NCI-H345 (cell line): ENCODE data around the gene DOHH.
A peak's percentile ranks its signal among the peaks of the same experiment; 100 is the strongest.

Experiments
- DNase-seq: peaks from one replicate; lab custom pipeline; 2025; lab: John Stamatoyannopoulos, UW

DOHH gene

GRCh38 chr19:3478409-3479176 is 21.9 kb downstream of the DOHH start:
- no peak for DNase-seq

- no peak for DNase-seq
These were observed 22.5 kb downstream of the DOHH start for GRCh38 chr19:3477951-3478350.

DNA sequence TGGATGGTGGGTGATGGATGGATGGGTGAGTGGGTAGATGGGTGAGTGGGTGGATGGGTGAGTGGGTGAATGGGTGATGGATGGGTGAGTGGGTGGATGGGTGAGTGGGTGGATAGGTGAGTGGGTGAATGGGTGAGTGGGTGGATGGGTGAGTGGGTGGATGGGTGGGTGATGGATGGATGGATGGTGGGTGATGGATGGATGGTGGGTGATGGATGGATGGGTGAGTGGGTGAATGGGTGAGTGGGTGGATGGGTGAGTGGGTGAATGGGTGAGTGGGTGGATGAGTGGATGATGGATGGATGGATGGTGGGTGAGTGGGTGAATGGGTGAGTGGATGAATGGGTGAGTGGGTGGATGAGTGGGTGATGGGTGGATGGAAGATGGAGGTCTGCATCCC is 23.0 kb downstream of the DOHH start:
- no peak for DNase-seq

DNA sequence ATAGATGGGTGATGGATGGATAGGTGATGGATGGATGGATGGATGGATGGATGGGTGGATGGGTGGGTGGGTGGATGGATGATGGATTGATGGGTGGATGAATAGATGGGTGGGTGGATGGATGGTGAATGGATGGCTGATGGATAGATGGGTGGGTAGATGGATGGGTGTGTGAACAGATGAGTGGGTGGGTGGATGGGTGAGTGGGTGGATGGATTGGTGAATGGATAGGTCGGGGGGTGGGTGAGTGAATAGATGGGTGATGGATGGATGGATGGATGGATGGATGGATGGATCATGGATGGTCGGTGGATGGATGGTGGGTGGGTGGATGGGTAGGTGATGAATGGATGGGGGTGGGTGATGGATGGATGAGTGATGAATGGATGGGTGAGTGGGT is 23.6 kb downstream of the DOHH start:
- no peak for DNase-seq

DNA sequence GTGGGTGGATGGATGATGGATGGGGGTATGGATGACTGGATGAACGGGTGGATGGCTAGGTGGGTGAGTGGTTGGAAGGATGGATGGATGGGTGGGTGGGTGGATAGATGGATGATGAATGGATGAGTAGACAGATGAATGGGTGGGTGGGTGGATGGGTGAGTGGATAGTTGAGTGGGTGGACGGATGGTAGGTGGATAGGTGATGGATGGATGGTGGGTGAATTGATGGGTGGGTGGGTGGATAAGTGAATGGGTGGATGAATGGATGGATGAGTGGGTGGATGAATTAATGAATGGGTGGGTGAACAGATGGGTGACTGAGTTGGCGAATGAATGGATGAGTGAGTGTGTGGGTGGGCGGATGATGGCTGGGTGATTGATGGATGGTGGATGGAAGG is 25.0 kb downstream of the DOHH start:
- no peak for DNase-seq

GRCh38 chr19:3474614-3475013 is 25.9 kb downstream of the DOHH start:
- DNase-seq: no peak

DNA sequence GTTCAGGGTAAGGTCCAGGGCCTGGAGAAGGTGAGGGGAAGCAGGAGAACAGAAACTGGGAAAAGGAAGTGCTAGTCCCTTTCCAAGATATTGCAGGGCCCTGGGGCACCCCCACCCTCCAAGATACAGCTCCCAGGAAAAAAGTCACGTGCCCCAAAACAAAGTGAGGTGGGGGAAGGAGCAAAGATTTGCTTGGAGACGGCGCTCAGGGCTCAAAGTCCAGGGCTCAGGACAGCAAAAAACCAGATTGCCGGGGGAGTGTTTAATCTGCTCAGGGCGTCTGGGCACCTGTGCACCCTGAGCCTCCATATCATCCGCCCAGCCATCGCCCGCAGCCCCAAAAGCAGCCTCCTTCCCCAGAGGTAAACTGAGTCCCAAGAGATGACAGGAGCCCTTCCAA is 26.5 kb downstream of the DOHH start:
- DNase-seq: no peak

- peak; percentile 4 for DNase-seq
These were observed 28.4 kb downstream of the DOHH start for GRCh38 chr19:3471954-3472655.

DNA sequence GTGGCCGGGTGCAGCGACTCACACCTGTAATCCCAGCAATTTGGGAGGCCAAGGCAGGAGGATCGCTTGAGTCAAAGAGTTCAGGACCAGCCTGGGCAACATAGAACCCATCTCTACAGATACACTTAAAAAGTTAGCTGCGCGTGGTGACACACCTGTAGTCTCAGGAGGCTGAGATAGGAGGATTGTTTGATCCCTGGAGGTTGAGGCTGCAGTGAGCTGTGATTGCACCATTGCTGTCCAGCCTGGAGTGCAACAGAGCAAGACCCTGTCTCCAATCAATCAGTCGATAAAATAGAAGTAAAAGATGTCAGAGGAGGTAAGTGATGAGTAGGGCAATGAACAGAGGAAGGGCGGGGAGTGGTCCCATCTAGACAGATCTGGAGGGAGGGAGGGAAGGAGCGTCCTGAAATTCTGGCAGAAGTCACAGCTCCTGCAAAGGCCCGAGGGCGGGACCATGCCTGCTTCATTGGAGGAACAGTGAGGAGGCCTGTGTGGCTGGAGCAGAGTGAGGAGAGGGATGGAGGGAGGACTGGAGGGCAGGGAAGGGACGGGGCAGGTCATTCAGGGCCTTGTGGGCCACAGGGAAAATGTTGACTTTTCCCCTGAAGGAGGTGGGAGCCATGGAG is 29.9 kb downstream of the DOHH start:
- DNase-seq: no peak

- no peak for DNase-seq
These were observed 30.6 kb downstream of the DOHH start for GRCh38 chr19:3469638-3470499.

DNA sequence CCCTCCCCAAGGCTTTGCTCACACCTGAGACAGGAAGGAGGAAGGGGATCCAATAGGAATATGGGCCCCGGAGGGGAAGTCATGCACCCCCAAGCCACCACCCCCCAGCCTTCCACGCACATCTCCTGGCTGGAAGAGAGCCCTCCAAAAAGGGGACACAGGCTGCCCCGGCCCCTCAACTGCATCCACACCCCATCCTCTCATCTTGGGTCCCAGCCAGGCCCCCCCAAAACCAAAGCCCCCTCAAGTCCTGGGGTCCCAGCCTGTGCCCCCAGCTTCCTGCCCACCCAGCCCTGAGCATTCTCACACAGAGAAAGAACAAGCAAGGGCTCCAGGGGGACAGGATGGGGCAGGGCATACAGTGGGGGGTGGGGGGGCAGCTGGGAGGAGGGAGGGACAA is 32.3 kb downstream of the DOHH start:
- no peak for DNase-seq

DNA sequence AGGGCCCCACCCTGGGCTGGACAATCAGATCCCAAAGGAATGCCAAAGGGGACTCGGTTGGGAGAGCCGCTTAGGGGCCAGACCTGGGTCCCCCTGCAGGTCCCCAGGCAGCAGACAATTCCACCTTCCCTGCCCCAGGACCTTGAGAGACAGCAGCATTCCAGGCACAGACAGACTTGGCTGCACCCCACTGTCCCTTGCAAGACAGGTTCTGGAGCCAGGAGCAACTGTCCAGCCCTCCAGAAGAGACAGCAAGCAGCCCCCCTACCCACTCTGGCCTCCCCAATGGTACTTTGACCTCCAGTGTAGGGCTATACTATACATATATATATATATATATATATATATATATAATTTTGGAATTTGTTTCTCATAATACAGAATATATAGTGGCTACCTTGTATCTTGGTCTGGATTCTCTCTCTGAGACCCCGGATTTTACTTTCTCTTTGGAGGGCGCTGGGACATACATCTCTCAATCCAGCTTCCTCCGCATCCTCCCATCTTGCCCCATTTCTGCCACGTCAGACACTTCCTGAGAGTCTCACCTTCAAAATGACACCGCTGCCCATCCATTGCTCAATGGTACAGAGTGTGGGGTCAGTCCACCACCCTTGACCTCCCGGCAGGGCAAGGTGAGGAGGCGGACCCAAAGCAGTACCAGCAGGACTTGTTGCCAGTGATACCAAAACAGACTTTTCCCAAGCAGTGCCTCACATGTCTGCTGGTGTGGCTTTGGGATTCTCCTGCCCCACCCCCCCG is 32.9 kb downstream of the DOHH start:
- no peak for DNase-seq

DNA sequence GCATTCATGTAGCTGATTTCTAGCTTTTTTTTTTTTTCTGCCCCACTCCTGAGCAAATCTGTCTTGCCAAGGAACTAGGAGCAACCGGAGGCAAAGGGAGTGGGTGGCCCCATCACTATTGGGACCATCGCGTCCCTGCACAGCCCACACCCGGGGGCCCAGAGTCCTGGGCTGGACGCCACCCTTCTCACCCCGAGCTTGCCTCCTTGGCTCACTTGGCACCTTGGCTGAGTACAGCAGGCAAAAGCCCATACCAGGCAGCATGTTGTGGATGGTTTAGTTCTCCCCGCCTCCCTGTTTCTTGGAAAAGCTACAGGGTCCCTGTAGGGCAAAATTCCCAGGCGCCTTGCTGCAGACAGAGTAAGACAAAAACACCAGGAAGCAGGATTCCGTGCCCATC is 33.8 kb downstream of the DOHH start:
- DNase-seq: no peak

GRCh38 chr19:3465552-3465951 is 34.9 kb downstream of the DOHH start:
- no peak for DNase-seq

DNA sequence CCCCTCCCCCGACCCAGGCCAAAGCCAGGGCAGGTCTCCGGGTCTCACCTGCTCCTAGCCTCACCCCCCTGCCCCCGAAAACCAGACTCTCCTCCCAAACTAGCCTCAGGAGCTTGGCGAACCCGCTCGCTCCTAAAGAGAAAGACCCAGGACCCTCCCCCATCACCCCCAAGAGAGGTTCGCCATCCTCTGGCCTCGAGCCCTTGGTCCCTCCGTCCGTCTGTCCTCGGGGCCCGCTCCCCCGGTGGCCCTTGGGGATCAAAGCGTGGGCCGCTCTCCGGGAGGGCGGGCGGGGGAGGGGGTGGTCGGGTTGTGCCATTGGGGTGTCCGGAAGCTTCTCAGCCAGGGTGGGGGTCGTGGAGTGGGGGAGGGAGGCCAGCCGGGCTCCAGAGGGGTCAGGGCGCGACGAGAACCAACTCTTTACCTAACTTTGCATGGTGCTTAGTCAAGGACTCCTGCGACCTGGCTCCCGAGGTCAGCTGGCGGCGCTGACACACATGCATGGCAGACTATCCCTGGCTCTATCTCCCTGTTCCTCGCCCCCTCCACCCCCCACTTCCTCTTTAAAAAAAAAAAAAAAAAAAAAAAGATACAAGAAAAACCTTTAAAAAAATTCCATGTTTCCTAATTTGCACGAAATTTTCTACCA is 35.8 kb downstream of the DOHH start:
- DNase-seq: no peak

GRCh38 chr19:3463714-3464586 is 36.5 kb downstream of the DOHH start:
- DNase-seq: no peak

DNA sequence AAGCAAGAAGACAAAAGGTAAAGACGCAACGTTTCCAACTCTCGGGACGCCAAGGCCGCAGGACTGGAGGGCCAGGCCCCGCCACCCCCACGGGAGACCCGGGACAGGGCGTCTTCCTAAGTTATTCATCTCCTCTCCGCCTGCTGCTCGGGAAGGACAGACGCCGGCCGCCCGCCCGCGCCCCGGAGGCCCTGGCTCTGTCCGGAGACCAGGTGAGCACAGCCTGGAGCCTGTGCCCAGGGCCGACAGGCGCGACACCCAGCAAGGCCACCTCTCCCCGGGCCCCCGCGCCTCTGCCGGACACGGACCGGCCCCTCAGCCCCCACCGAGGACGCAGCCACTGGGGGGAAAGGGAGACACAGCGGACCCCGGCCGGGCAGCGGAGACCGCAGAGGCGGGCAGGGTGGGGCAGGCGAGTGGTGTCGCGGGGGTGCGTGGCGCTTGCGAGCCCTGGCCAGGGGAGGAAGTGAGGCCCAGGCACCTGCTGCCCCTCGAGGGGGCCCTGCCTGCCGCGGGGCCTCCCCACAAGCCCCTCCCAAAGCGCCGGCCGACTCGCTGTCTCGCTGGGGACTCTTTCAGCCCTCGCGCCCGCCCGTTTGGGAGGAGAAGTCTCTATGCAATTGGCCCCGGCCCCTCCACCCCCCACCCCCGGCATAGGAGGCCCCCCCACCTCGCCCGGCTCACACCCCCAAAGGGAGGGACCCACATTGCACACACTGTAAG is 37.3 kb downstream of the DOHH start:
- DNase-seq: no peak

- DNase-seq: no peak
These were observed 40.4 kb downstream of the DOHH start for GRCh38 chr19:3459965-3460582.
